BLaER1 (cell line): ENCODE data around the gene TAF3.

Experiments used
- H3K27ac ChIP-seq: shearing (Covaris generic); formaldehyde crosslinking; 2 replicates; pipeline ENCODE4 v1.8.1; 2022
- H3K27me3 ChIP-seq: shearing (Covaris generic); formaldehyde crosslinking; 2 replicates; pipeline ENCODE4 v1.8.1; 2022
- H3K36me3 ChIP-seq: shearing (Covaris generic); formaldehyde crosslinking; 2 replicates; pipeline ENCODE4 v1.8.1; 2022
- H3K4me1 ChIP-seq: shearing (Covaris generic); formaldehyde crosslinking; 2 replicates; pipeline ENCODE4 v1.8.1; 2022
- H3K4me2 ChIP-seq: shearing (Covaris generic); formaldehyde crosslinking; 2 replicates; pipeline ENCODE4 v1.8.1; 2022
- H3K4me3 ChIP-seq: shearing (Covaris generic); formaldehyde crosslinking; 2 replicates; pipeline ENCODE4 v1.8.1; 2022
- H3K9ac ChIP-seq: shearing (Covaris generic); formaldehyde crosslinking; 2 replicates; pipeline ENCODE4 v1.8.1; 2022
- H3K9me3 ChIP-seq: shearing (Covaris generic); formaldehyde crosslinking; 2 replicates; pipeline ENCODE4 v1.8.1; 2022
- H4K20me1 ChIP-seq: shearing (Covaris generic); formaldehyde crosslinking; 2 replicates; pipeline ENCODE4 v1.8.1; 2022
- Cebpa-rat ChIP-seq: shearing (Covaris generic); IDR thresholded peaks from 2 replicates; pipeline ENCODE4 v1.8.1; 2022

TAF3 gene

DNA sequence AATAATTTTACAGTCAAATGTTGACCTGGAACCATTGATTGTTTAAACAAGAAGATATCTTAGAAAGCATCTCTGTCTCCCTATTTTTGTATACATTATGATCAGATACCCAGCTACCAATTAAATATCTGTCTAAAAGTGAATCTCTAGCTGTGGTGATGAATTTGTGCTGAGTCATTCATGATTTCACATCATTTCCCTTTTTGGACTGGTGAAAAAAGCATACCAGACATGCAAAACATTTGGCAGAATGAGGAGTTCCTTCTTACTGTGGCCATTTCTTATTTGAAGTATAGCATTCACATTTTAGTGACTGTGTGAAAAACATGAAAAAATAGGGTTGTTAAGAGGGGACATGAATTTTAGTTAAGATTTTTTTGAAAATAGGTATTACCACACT is 138.2 kb downstream of the TAF3 start:
- Histone ChIP-seq H3K27me3 (no peaks in the 10 kb centered on the region), H4K20me1 (no peaks in the 10 kb centered on the region), H3K36me3 (peaks cover 23% of the 10 kb centered on the region), H3K9me3 (peaks cover 17% of the 10 kb centered on the region), H3K9ac (no peak overlapping the region), H3K4me3 (no peak overlapping the region), H3K27ac (no peak overlapping the region), H3K4me1 (peaks cover 23% of the 10 kb centered on the region), H3K4me2 (no peak overlapping the region)
- TF ChIP-seq Cebpa-rat = no peak

DNA sequence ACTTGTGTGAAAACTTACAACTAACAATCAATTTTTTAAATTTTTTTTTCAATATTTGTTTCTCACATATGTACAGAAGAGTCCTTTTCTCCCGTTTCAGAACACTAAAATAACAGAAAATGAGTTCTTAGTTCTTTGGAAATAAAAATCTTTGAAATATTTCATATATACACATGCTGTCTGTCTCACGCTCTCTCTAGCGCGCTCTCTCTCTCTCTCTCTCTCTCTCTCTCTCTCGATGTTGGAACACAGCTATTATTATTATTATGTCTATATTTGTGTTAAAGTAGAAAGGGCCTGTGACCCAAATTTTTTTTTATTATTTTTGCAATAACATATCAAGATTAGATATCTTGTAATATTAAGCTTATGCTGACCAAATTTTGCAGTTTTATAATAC is 139.3 kb downstream of the TAF3 start:
- Histone ChIP-seq H3K27ac (no peak overlapping the region), H3K27me3 (no peaks in the 10 kb centered on the region), H4K20me1 (no peaks in the 10 kb centered on the region), H3K9me3 (peaks cover 12% of the 10 kb centered on the region), H3K9ac (no peak overlapping the region), H3K4me3 (no peak overlapping the region), H3K36me3 (peaks cover 23% of the 10 kb centered on the region), H3K4me1 (peaks cover 19% of the 10 kb centered on the region), H3K4me2 (no peak overlapping the region)
- no peak for TF ChIP-seq Cebpa-rat

DNA sequence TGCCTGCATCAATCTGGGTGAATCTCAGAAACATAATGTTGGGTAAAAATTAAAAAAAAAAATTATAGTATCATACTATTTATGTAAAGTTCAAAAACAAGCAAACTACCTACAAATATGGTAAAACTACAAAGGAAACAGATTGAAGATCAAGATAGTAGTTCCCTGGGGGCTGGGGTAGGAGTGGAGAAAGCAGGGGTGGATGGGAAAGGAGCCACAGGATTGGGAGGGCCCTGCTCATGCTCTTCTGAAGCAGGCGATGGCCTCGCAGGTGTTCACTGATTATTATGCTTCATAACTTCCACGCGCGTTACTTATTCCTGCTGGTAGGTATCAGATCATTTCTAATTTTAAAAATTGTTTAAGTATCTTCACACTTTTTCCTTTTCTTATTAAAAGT is 140.1 kb downstream of the TAF3 start:
- H3K27me3 ChIP-seq = no peaks in the 10 kb centered on the region
- H3K4me2 ChIP-seq = no peak overlapping the region; the same call in 1 of the 2 replicates
- H3K27ac ChIP-seq = no peak overlapping the region
- H3K4me3 ChIP-seq = no peak overlapping the region
- no peak overlapping the region for H3K9ac ChIP-seq
- no peaks in the 10 kb centered on the region for H4K20me1 ChIP-seq
- no peak for TF ChIP-seq Cebpa-rat
- H3K4me1 ChIP-seq = peaks cover 19% of the 10 kb centered on the region
- H3K36me3 ChIP-seq = peaks cover 23% of the 10 kb centered on the region
- H3K9me3 ChIP-seq = peaks cover 12% of the 10 kb centered on the region

DNA sequence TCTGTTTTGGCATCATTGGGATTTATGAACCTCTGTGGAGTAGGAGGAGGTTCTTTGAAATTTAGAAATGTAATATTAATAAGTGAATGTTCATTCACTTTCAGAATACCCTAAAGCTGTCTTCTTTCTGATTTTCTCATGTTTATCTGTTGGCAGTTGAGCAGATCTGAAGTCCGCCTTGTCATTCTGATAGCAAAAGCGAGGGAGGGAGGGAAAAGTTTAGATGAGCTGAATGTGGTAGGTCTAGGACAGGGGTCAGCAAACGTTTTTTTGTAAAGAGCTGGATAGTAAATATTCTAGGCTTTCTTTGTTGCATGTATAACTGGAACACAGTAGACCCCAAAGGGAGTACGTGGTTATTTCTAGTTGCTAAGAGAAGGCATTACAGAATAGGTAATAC is 141.8 kb downstream of the TAF3 start:
- Histone ChIP-seq H3K9me3 (peaks cover 24% of the 10 kb centered on the region), H3K4me3 (no peak overlapping the region), H3K9ac (no peak overlapping the region), H3K4me2 (no peak overlapping the region), H3K27me3 (no peaks in the 10 kb centered on the region), H3K4me1 (peaks cover 19% of the 10 kb centered on the region), H4K20me1 (no peaks in the 10 kb centered on the region), H3K36me3 (peaks cover 38% of the 10 kb centered on the region), H3K27ac (no peak overlapping the region)
- TF ChIP-seq Cebpa-rat = no peak

DNA sequence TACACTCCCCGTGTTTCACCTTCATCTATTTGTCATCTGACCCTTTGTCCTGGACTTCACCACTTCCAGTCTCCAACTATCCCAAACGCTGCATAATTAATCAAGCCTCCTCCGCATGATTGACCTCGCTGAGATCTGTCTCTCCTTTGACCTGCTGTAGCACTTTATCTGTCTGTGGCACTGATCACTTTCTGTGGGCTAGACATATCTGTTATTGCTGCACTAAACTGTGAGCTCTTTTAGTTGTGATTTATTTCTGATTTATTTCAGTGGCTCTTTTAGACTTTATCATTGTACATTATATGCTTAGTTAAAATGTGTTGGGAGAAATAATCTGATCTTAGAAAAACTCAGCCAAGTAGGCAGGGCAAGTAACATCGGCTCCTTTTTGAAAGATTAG is 144.3 kb downstream of the TAF3 start:
- H3K36me3 ChIP-seq = peaks cover 43% of the 10 kb centered on the region
- no peak overlapping the region for H3K27ac ChIP-seq
- H3K9me3 ChIP-seq = peaks cover 20% of the 10 kb centered on the region
- no peaks in the 10 kb centered on the region for H4K20me1 ChIP-seq
- no peak overlapping the region for H3K4me2 ChIP-seq
- no peak overlapping the region for H3K9ac ChIP-seq
- H3K4me1 ChIP-seq = peaks cover 7% of the 10 kb centered on the region
- no peak overlapping the region for H3K4me3 ChIP-seq
- no peak for TF ChIP-seq Cebpa-rat
- H3K27me3 ChIP-seq = no peaks in the 10 kb centered on the region

DNA sequence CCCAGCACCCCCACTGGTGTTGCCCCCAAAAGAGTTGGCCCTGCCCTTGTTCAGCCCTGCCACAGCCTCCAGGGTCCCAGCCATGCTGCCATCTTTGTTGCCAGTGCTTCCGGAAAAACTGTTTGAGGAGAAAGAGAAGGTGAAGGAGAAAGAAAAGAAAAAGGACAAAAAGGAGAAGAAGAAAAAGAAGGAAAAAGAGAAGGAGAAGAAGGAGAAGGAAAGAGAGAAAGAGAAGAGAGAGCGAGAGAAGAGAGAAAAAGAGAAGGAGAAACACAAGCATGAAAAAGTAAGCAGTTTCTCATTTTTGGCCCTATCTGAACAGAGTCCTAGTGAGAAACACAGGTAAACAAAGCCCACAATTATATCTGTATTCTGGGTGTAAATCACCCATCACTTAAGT is 147.2 kb downstream of the TAF3 start:
- Histone ChIP-seq H3K27me3 (no peaks in the 10 kb centered on the region), H3K9ac (no peak overlapping the region), H3K36me3 (peaks cover 35% of the 10 kb centered on the region), H4K20me1 (no peaks in the 10 kb centered on the region), H3K4me3 (no peak overlapping the region), H3K27ac (no peak overlapping the region), H3K9me3 (peaks cover 12% of the 10 kb centered on the region; the same call in 1 of the 2 replicates), H3K4me1 (no peaks in the 10 kb centered on the region), H3K4me2 (no peak overlapping the region)
- TF ChIP-seq Cebpa-rat = no peak

DNA sequence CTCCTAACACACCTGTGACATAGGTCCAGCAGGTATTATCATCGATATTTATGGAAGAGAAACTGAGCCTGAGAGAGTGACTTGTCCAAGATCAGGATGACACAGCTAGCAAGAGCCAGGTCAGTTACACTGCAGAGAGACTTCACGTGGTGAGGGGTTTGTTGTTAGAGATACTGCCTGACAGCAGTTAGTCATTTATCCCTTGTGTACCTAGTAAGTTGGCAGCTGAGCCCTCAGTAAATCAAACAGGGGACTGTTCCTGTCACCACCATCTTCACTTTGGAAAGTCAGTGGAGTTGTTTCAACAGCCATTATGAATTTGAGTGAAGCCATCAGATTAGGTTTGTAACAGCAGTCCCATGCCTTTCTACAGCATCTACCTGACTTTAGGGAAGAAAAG is 148.7 kb downstream of the TAF3 start:
- Histone ChIP-seq H3K4me1 (no peaks in the 10 kb centered on the region), H3K4me3 (no peak overlapping the region), H3K9ac (no peak overlapping the region), H4K20me1 (no peaks in the 10 kb centered on the region), H3K36me3 (peaks cover 26% of the 10 kb centered on the region), H3K27me3 (no peaks in the 10 kb centered on the region), H3K27ac (no peak overlapping the region), H3K4me2 (no peak overlapping the region), H3K9me3 (peaks cover 12% of the 10 kb centered on the region; the same call in 1 of the 2 replicates)
- no peak for TF ChIP-seq Cebpa-rat

DNA sequence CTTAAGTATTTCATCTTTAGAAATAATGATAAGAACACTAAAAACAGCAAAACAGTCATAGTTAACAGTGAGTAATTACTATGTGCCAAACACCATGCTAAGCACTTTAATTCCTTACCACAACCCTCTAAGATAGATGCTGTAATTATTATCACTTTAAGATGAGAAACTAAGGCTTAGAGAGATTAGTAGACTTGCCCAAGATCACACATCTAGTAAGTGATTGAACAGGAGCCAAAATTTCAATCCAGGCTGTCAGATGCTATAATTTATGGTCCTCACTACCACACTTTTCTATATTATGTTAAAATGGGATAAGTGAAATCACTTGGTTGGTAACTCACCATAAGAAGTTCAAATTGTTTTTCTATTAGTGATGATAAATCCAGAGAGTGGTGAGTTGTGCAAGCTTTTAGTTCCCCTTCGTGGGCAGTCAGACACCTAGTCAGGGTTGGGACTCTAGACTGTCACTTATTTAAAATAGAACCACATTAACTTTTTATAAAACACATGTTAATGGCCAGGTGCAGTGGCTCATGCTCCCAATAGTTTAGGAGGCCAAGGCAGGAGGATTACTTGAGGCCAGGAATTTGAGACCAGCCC is 150.3 kb downstream of the TAF3 start:
- Histone ChIP-seq H3K36me3 (peaks cover 26% of the 10 kb centered on the region), H4K20me1 (no peaks in the 10 kb centered on the region), H3K9me3 (peaks cover 12% of the 10 kb centered on the region; the same call in 1 of the 2 replicates), H3K4me1 (no peaks in the 10 kb centered on the region), H3K4me2 (no peak overlapping the region), H3K9ac (no peak overlapping the region), H3K4me3 (no peak overlapping the region), H3K27me3 (no peaks in the 10 kb centered on the region), H3K27ac (no peak overlapping the region)
- no peak for TF ChIP-seq Cebpa-rat

DNA sequence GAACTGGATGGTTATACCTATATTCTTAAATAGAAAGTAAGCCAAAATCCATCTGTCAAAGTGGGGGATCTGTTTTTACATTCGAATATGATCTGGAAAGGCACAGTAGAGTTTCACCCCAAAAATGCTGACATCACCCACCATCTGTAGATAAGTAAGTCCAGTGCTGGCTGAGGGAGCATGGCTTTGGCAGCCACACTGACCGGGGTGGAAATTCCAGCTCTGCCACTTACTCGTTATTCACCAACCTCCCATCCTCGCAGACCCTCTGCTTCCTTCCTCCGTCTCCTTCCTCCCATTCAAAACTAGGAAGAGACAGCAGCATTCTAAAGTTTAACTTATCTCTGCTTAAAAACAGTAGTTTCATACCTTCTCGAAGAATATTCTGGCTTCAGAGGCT is 151.3 kb downstream of the TAF3 start:
- Histone ChIP-seq H3K4me3 (no peak overlapping the region), H3K9me3 (peaks cover 3% of the 10 kb centered on the region; the same call in 1 of the 2 replicates), H3K9ac (no peak overlapping the region), H3K4me1 (no peaks in the 10 kb centered on the region), H3K36me3 (peaks cover 16% of the 10 kb centered on the region), H4K20me1 (no peaks in the 10 kb centered on the region), H3K4me2 (no peak overlapping the region), H3K27ac (no peak overlapping the region), H3K27me3 (no peaks in the 10 kb centered on the region)
- TF ChIP-seq Cebpa-rat = no peak

DNA sequence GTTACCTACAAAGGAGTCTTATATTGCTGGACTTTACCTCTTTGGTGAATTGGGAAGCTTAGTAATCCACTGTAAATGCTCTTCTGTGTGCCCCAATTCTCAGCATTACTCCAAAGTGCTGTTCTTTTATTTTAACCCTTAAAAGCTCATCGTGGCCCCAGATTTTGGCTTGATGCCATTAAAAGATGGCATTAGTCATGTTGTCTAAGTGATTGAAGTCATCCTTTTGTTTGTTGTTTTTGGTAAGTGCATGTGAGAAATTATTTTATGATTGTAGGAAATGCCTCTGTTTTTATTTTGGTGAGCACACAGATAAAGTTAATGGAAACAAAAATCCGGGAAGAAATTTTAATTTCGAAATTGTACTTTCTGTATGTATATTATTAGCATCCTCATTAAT is 153.6 kb downstream of the TAF3 start:
- Histone ChIP-seq H4K20me1 (no peaks in the 10 kb centered on the region), H3K27me3 (no peaks in the 10 kb centered on the region), H3K4me1 (no peaks in the 10 kb centered on the region), H3K4me2 (no peak overlapping the region), H3K9me3 (no peaks in the 10 kb centered on the region), H3K4me3 (no peak overlapping the region), H3K27ac (no peak overlapping the region), H3K36me3 (0 out of 2 replicates have a peak, but pooled peaks cover 6% of the 10 kb centered on the region), H3K9ac (no peak overlapping the region)
- TF ChIP-seq Cebpa-rat = no peak

DNA sequence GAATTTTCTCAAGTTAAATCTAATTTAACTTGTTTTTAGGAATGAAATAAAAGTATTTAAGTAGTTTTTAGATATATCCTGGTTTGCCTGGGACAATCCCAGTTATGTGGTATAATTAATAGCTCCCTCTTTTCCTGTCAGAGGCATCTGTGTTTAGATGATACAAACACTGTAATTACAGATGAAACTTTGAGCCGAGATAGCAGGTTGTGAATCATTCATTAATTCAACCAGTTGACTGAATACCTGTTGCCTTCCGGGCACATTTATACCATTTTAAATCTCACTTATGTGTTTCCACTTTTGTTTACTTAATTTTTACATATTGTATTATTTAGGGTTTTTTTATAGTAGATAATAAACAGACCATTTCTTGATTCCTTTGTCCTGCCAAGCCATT is 154.1 kb downstream of the TAF3 start:
- H4K20me1 ChIP-seq = no peaks in the 10 kb centered on the region
- no peak overlapping the region for H3K4me3 ChIP-seq
- H3K9ac ChIP-seq = no peak overlapping the region
- H3K9me3 ChIP-seq = no peaks in the 10 kb centered on the region
- 0 out of 2 replicates have a peak, but pooled peaks cover 9% of the 10 kb centered on the region for H3K36me3 ChIP-seq
- TF ChIP-seq Cebpa-rat = no peak
- H3K27ac ChIP-seq = no peak overlapping the region
- no peaks in the 10 kb centered on the region for H3K27me3 ChIP-seq
- H3K4me2 ChIP-seq = no peak overlapping the region
- H3K4me1 ChIP-seq = no peaks in the 10 kb centered on the region
